ENCODE results near the gene DSE.

DSE gene

GRCh38 chr6:116450769-116451740, 80.3 kb downstream of the DSE start:
- Mint-ChIP-seq H3K36me3 (ENCODE audit: low read depth) (no peaks in the 10 kb centered on the region), H3K4me1 (peaks cover 10% of the 10 kb centered on the region), H3K9me3 (no peaks in the 10 kb centered on the region), H3K27me3 (ENCODE audit: low read depth) (peaks cover 3% of the 10 kb centered on the region), H3K4me3 (no peak overlapping the region), H3K27ac (no peak overlapping the region)
- TF ChIP-seq CTCF (IDR thresholded peaks at IDR 0.05; ENCODE audit: unreplicated experiment in 3 of 3): no peak

DNA sequence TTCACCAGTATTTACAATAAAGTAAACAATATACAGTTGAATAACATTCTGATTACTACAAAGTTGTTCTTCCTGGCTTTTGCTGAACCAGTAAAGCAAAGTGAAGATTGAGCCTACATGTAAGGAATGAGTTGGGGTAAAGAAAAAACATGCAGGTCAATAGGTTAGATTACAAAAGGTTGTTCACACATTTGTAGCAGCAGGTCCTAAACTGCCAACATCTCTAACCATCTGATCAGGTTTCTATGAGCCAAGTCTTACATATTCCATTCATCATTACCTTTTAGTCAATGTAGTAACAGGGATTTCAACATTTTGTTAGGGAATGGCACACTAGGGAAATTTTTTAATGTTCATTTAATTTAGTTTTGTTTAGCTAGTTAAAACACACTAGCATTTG, 81.2 kb downstream of the DSE start:
- Mint-ChIP-seq H3K36me3 (ENCODE audit: low read depth) (no peaks in the 10 kb centered on the region), H3K4me1 (peaks cover 10% of the 10 kb centered on the region), H3K27me3 (ENCODE audit: low read depth) (peaks cover 3% of the 10 kb centered on the region), H3K4me3 (no peak overlapping the region), H3K27ac (no peak overlapping the region), H3K9me3 (no peaks in the 10 kb centered on the region)
- TF ChIP-seq CTCF (IDR thresholded peaks at IDR 0.05; ENCODE audit: unreplicated experiment in 3 of 3): no peak

DNA sequence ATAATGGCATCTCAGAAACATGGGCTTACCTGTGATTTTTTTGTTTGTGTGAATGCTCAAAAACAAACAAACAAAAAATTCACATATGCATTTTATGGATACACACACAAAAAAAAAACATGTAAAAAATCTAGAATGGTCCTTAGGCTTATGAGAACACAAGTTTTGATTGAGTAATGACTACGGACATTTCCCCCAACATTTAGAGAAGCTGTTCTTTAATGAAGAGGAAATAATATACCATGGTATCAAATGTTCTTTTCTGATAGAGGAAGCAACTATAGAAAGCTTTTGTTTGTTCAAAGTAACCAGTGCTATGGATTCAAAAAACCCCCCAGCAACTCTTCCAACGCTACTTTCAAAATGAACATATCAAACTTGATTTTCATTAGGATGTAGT, 81.8 kb downstream of the DSE start:
- TF ChIP-seq CTCF (IDR thresholded peaks at IDR 0.05; ENCODE audit: unreplicated experiment in 3 of 3): no peak
- Mint-ChIP-seq H3K4me3 (no peak overlapping the region), H3K9me3 (no peaks in the 10 kb centered on the region), H3K4me1 (peaks cover 5% of the 10 kb centered on the region), H3K36me3 (ENCODE audit: low read depth) (no peaks in the 10 kb centered on the region), H3K27me3 (ENCODE audit: low read depth) (peaks cover 3% of the 10 kb centered on the region), H3K27ac (no peak overlapping the region)

GRCh38 chr6:116456106-116456505, 85.4 kb downstream of the DSE start:
- no peak overlapping the region for H3K27ac Mint-ChIP-seq
- peaks cover 26% of the 10 kb centered on the region for H3K27me3 Mint-ChIP-seq (ENCODE audit: low read depth)
- no peak for TF ChIP-seq CTCF (IDR thresholded peaks at IDR 0.05; ENCODE audit: unreplicated experiment in 3 of 3)
- no peaks in the 10 kb centered on the region for H3K9me3 Mint-ChIP-seq
- H3K4me1 Mint-ChIP-seq: no peaks in the 10 kb centered on the region
- no peak overlapping the region for H3K4me3 Mint-ChIP-seq
- H3K36me3 Mint-ChIP-seq (ENCODE audit: low read depth): no peaks in the 10 kb centered on the region

DNA sequence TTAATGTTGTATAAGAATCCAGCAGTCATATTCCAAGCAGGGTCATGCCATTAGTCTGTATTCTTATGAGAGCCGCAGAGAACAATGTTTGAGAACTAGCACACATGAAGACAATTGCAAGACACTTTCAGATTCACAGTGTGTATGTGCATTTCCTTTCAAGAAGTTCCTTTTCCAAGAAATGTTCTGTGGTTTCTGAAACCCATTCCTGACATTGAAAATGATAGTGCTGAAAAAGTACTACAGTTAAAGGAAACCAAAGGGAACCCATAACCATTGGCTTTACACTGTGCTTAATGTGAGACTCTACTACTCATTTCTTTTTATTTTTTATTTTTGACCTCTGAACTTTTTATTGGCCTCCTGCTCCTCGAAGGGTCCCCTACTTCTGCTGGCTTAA, 86.2 kb downstream of the DSE start:
- no peak overlapping the region for H3K27ac Mint-ChIP-seq
- no peaks in the 10 kb centered on the region for H3K36me3 Mint-ChIP-seq (ENCODE audit: low read depth)
- no peaks in the 10 kb centered on the region for H3K9me3 Mint-ChIP-seq
- no peak overlapping the region for H3K4me3 Mint-ChIP-seq
- TF ChIP-seq CTCF (IDR thresholded peaks at IDR 0.05; ENCODE audit: unreplicated experiment in 3 of 3): no peak
- H3K4me1 Mint-ChIP-seq: no peaks in the 10 kb centered on the region
- peaks cover 32% of the 10 kb centered on the region for H3K27me3 Mint-ChIP-seq (ENCODE audit: low read depth)

DNA sequence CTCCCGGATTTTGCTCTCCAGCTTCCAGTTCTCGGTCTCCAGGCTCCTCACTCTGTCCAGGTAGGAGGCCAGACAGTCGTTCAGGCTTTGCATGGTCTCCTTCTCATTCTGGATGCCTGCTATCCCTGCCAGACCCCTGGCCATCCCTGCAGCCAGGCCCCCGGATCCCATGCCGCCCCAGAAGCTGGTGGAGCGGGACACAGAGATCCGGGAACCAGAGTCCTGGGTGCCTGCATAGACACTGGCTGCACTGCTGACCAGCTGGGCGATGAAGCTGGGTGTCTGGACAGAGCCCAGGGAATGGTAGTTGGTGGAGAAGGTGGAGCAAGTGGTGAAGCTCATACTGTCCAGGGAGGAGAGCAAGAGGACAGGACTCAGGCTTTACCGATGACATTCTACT, 87.5 kb downstream of the DSE start:
- Mint-ChIP-seq H3K4me3 (no peak overlapping the region), H3K4me1 (peaks cover 6% of the 10 kb centered on the region), H3K27me3 (ENCODE audit: low read depth) (peaks cover 38% of the 10 kb centered on the region), H3K36me3 (ENCODE audit: low read depth) (no peaks in the 10 kb centered on the region), H3K27ac (no peak overlapping the region), H3K9me3 (no peaks in the 10 kb centered on the region)
- no peak for TF ChIP-seq CTCF (IDR thresholded peaks at IDR 0.05; ENCODE audit: unreplicated experiment in 3 of 3)

Data from nephron (organoid).